Kidney (tissue), 14 donors: ENCODE results near the gene NEU2. TPM values are rescaled to one million over a fixed set of nuclear protein-coding genes. Genes with fewer than 3 reads are reported as not detected.

Experiments used
- DNase-seq, 5 donors: peaks; one replicate each; pipeline ENCODE4 v3.0.0-alpha.2; 2013 to 2020
- FAIRE-seq: peaks from 2 replicates; lab custom pipeline; 2012; peaks lifted over from hg19 to GRCh38; lab: Jason Lieb, UNC
- H3K27ac ChIP-seq, 2 donors: one replicate each; pipeline ENCODE4 v1.7.0; 2013; ENCODE audit warnings: low read depth in 2 of 2, low read length in 2 of 2, inconsistent platforms in 1 of 2
- H3K27me3 ChIP-seq: one replicate; pipeline ENCODE4 v1.7.1; 2013; ENCODE audit warnings: low read length, inconsistent platforms; ENCODE audit not compliant: control insufficient read depth, insufficient read depth
- H3K36me3 ChIP-seq, 3 donors: one replicate each; pipeline versions ENCODE4 v1.7.0 to v1.7.1; 2013; ENCODE audit warnings: low read length in 3 of 3, control low read depth in 1 of 3, inconsistent platforms in 1 of 3; ENCODE audit not compliant: insufficient read depth in 3 of 3, control insufficient read depth in 2 of 3
- H3K4me1 ChIP-seq, 3 donors: one replicate each; pipeline versions ENCODE4 v1.7.0 to v1.7.1; 2013; ENCODE audit warnings: low read length in 3 of 3, inconsistent platforms in 1 of 3, low read depth in 1 of 3; ENCODE audit not compliant: control insufficient read depth in 2 of 3, insufficient read depth in 2 of 3
- H3K4me3 ChIP-seq, 3 donors: one replicate each; pipeline versions ENCODE4 v1.7.0 to v1.8.1; 2013; ENCODE audit warnings: low read length in 3 of 3, control low read depth in 1 of 3, inconsistent platforms in 1 of 3
- H3K9ac ChIP-seq, 3 donors: one replicate each; pipeline versions ENCODE4 v1.7.0 to v1.7.1; 2013; ENCODE audit warnings: low read length in 3 of 3, control low read depth in 1 of 3, inconsistent platforms in 1 of 3
- H3K9me3 ChIP-seq, 3 donors: one replicate each; pipeline versions ENCODE4 v1.7.0 to v1.7.1; 2013; ENCODE audit warnings: low read length in 3 of 3, control low read depth in 1 of 3, inconsistent platforms in 1 of 3; ENCODE audit not compliant: control insufficient read depth in 2 of 3, insufficient read depth in 1 of 3
- CTCF ChIP-seq: IDR thresholded peaks from 3 replicates; pipeline ENCODE4 v1.5.1; 2012; ENCODE audit warnings: mild to moderate bottlenecking, moderate library complexity, borderline replicate concordance; ENCODE audit not compliant: insufficient read depth; ENCODE audit errors: extremely low read depth
- intact Hi-C: fragments of 100-400 bp; cut with DNase I; formaldehyde crosslinking; loops from one replicate; pipeline ENCODE4 v1.11.1; 2022
- polyA plus RNA-seq: library from polyadenylated mRNA; stranded (reverse); fragments of 350-450 nt; fragmentation: Illumina TruSeq; extraction: RNeasy Lipid Tissue Mini Kit (QIAGEN cat#74804); gene quantifications from one replicate; pipeline ENCODE4 v1.2.3, GENCODE V29; 2014; ENCODE audit warnings: low read depth, low replicate concordance; ENCODE audit not compliant: insufficient read depth
- total RNA-seq: library from RNA; stranded (reverse); fragmentation: NEBNext Ultra II Directional; extraction: Animal tissue kit (Norgen Biotek cat#: 25700); gene quantifications from one replicate; pipeline ENCODE4 v1.2.1, GENCODE V29; 2021
- donor health status: control.
- donor health status: control.
- donor health status: control.
- donor health status: control.
- donor health status: control.
- donor health status: DM: yes; HTN: yes; CAD: no.
- donor health status: Normal renal cell carcinoma (clear cell type).

NEU2 gene
- total and polyA plus RNA-seq, 2 donors from 2014 or later: not detected

DNA sequence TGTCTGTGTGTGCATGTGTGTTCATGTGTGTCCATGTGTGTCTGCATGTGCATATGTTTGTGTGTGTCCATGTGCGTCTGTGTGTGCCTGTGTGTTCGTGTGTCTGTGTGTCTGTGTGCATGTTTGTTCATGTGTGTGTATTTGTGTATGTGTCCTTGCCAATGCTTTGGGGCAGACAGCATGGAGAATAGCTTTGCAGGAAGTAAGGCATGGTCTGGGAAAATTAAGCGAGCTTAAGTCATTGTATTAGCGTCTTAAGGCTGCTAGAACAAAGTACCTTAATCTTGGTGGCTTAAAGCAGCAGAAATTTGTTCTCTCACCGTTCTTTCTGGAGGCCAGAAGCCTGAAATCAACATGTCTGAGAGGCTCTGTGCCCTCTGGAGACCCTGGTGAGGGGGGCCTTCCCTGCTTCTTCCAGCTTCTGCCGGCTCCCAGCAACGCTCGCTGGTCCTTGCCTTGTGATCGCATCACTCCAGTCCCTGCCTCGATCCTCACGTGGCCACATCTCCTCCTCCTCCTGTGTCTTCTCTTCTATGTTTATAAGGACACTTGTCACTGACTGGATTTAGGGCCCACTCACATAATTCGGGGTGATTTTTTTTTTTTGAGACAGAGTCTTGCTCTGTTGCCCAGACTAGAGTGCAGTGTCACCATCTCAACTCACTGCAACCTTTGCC is 3.8 kb downstream of the NEU2 start:
- intact Hi-C loops: no loop called here
- Histone ChIP-seq H3K36me3 (no peaks in the 10 kb centered on the region), H3K9me3 (peaks cover 0 to 7% (median 0%) of the 10 kb centered on the region in 3 donors), H3K4me3 (peak overlapping the region in 1 of 3 donors; percentile 17), H3K9ac (no peak overlapping the region), H3K27me3 (no peaks in the 10 kb centered on the region), H3K27ac (no peak overlapping the region), H3K4me1 (no peaks in the 10 kb centered on the region)
- TF ChIP-seq CTCF: no peak
- FAIRE-seq (no peak), DNase-seq (no peak)

GRCh38 chr2:233037078-233037477 is 4.6 kb downstream of the NEU2 start:
- no peaks in the 10 kb centered on the region for H3K36me3 ChIP-seq
- H3K4me3 ChIP-seq: no peak overlapping the region
- FAIRE-seq (no peak), DNase-seq (no peak)
- H3K9ac ChIP-seq: no peak overlapping the region
- intact Hi-C loops: no loop called here
- H3K4me1 ChIP-seq: no peaks in the 10 kb centered on the region
- no peak for TF ChIP-seq CTCF
- H3K27me3 ChIP-seq: no peaks in the 10 kb centered on the region
- no peak overlapping the region for H3K27ac ChIP-seq
- peaks cover 0 to 7% (median 0%) of the 10 kb centered on the region in 3 donors for H3K9me3 ChIP-seq

- intact Hi-C loops: no loop called here
- TF ChIP-seq CTCF: no peak
- Histone ChIP-seq H3K27ac (no peak overlapping the region), H3K4me1 (no peaks in the 10 kb centered on the region), H3K36me3 (no peaks in the 10 kb centered on the region), H3K27me3 (no peaks in the 10 kb centered on the region), H3K4me3 (no peak overlapping the region), H3K9ac (no peak overlapping the region), H3K9me3 (peaks cover 0 to 7% (median 0%) of the 10 kb centered on the region in 3 donors)
- no peak for FAIRE-seq
- no peak for DNase-seq
Measured at GRCh38 chr2:233039212-233039845, 6.9 kb downstream of the NEU2 start.
